GM21528 (cell line): Measurements from ENCODE around the gene LMBRD2.
"Not testable (repeated sequence)": the region's sequence is repeated elsewhere in the genome, so short reads cannot be mapped to it uniquely, and the experiment has no call there.

Experiments used
- ATAC-seq: cut with Tn5 transposase; IDR thresholded peaks from one replicate; pipeline ENCODE4 v1.9.1; 2021; ENCODE audit warnings: mild to moderate bottlenecking, moderate library complexity; ENCODE audit not compliant: unreplicated experiment, low FRiP score

LMBRD2 gene

GRCh38 chr5:36151434-36152323, at the start of gene LMBRD2, which contains the start of gene SKP2:
Gene LMBRD2, minus strand, starts transcription at chr5:36151887. Its CDS starts 8,538 bp downstream, at chr5:36143349.
Gene SKP2, plus strand, starts transcription at chr5:36152111. Its CDS starts 152 bp downstream, at chr5:36152263.
- ATAC-seq, result peak; percentile 99

- ATAC-seq, result no peak
Measured at GRCh38 chr5:36200513-36200912, 48.8 kb upstream of the LMBRD2 start.

GRCh38 chr5:36199620-36200019, 47.9 kb upstream of the LMBRD2 start:
- ATAC-seq, result no peak

- ATAC-seq, result not testable (repeated sequence)
Measured at GRCh38 chr5:36198783-36199182, 47.1 kb upstream of the LMBRD2 start.

- no peak for ATAC-seq
Measured at GRCh38 chr5:36198281-36198680, 46.6 kb upstream of the LMBRD2 start.

GRCh38 chr5:36193746-36194145, 42.1 kb upstream of the LMBRD2 start:
- no peak for ATAC-seq

- ATAC-seq, result not testable (repeated sequence)
Measured at GRCh38 chr5:36184408-36184807, 32.7 kb upstream of the LMBRD2 start.

GRCh38 chr5:36181774-36182173, 30.1 kb upstream of the LMBRD2 start:
- no peak for ATAC-seq

GRCh38 chr5:36180556-36181350, 29.1 kb upstream of the LMBRD2 start:
- ATAC-seq, result no peak

- no peak for ATAC-seq
Measured at GRCh38 chr5:36179950-36180349, 28.3 kb upstream of the LMBRD2 start.

- no peak for ATAC-seq
Measured at GRCh38 chr5:36178524-36178890, 26.8 kb upstream of the LMBRD2 start.

- ATAC-seq, result no peak
Measured at GRCh38 chr5:36177715-36178523, 26.2 kb upstream of the LMBRD2 start.

GRCh38 chr5:36177154-36177553, 25.5 kb upstream of the LMBRD2 start:
- peak; percentile 97 for ATAC-seq

- ATAC-seq, result no peak
Measured at GRCh38 chr5:36175043-36175442, 23.4 kb upstream of the LMBRD2 start.

GRCh38 chr5:36174119-36174518, 22.4 kb upstream of the LMBRD2 start:
- ATAC-seq, result no peak

- ATAC-seq, result no peak
Measured at GRCh38 chr5:36173426-36173825, 21.7 kb upstream of the LMBRD2 start.

GRCh38 chr5:36172599-36172998, 20.9 kb upstream of the LMBRD2 start:
- ATAC-seq, result no peak

- ATAC-seq, result no peak
Measured at GRCh38 chr5:36170832-36171424, 19.2 kb upstream of the LMBRD2 start.

GRCh38 chr5:36168737-36169136, 17.1 kb upstream of the LMBRD2 start:
- no peak for ATAC-seq

- no peak for ATAC-seq
Measured at GRCh38 chr5:36164461-36164860, 12.8 kb upstream of the LMBRD2 start.
